Measurements from ENCODE around the gene NAGPA.

GRCh38 chr16:5033256-5034166, at the start of gene NAGPA:
- no peak for TF ChIP-seq CTCF (CRISPR knock-in tag; IDR thresholded peaks at IDR 0.05)
- TF ChIP-seq MYC (CRISPR knock-in tag; IDR thresholded peaks at IDR 0.05; ENCODE audit: borderline replicate concordance), result peak; percentile 93
- TF ChIP-seq ZNF317 (CRISPR knock-in tag; IDR thresholded peaks at IDR 0.05), result peak; percentile 89

All from HepG2 (cell line).